ENCODE measurements around the gene HCRTR1. TPM values are rescaled to one million over a fixed set of nuclear protein-coding genes. Genes with fewer than 3 reads are reported as not detected.

The HCRTR1 gene
- polyA plus RNA-seq, 4 donors = 0.18 to 0.31 (median 0.19) TPM; not detected in 1

Other genes with a start within 250 kb of the HCRTR1 start
- 10 to 100 TPM; 69.0 to 79.5 (median 72.7) TPM for gene FABP3, start 244.6 kb upstream of the HCRTR1 start, polyA plus RNA-seq (ENCODE audit: insufficient read length in 4 of 4)
- gene SERINC2, start 204.5 kb upstream of the HCRTR1 start, polyA plus RNA-seq (ENCODE audit: insufficient read length in 4 of 4) = 10 to 100 TPM; 41.4 to 55.6 (median 44.2) TPM
- 10 to 100 TPM; 38.5 to 51.0 (median 44.1) TPM for gene TINAGL1, start 41.2 kb upstream of the HCRTR1 start, polyA plus RNA-seq (ENCODE audit: insufficient read length in 4 of 4)
- 10 to 100 TPM; 75.5 to 83.0 (median 79.1) TPM for gene PEF1, start 27.2 kb downstream of the HCRTR1 start, polyA plus RNA-seq (ENCODE audit: insufficient read length in 4 of 4)
- 10 to 100 TPM; 45.0 to 56.2 (median 49.2) TPM for gene COL16A1, start 86.3 kb downstream of the HCRTR1 start, polyA plus RNA-seq (ENCODE audit: insufficient read length in 4 of 4)
- gene ADGRB2, start 146.7 kb downstream of the HCRTR1 start, polyA plus RNA-seq (ENCODE audit: insufficient read length in 4 of 4) = 10 to 100 TPM; 11.4 to 20.3 (median 12.2) TPM
- gene SPOCD1, start 198.3 kb downstream of the HCRTR1 start, polyA plus RNA-seq (ENCODE audit: insufficient read length in 4 of 4) = under 1 TPM; 0.22 to 0.34 (median 0.26) TPM